NCI-H446 (cell line): ENCODE results near the gene MED12L.

Experiments used
- DNase-seq, 2 experiments: peaks; one replicate each; lab custom pipeline; 2025; lab: John Stamatoyannopoulos, UW

The MED12L gene

DNA sequence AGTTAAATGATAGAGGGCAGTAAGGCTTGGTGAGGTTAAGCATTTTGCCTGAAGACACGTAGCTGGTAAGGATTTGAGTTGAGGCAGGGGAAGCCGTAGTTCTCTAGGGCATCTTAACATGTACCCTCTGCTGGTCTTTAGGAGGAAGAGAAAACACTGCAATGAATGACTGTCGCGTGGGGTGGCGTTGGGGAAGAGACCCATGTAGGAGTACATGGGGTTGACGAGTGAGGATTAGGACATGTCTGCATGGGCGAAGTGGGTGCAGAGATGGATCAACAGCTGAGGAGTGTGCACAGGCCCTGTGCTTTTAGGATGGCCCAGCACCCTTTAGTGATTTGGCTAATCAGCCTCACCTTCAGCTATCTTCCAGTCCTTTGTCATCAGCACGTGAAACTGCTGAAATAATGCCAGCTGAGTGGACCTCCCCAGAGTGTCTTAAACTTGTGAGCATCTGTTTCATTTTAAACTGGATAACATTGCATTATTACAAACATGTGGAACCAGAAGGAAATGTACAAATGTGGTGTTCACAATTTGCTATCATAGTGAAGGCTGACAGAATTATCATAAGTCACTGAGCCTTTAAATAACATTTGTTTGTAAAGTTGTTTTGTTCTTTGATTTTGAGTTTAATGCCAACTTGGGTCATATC, 177.5 kb downstream of the MED12L start:
- DNase-seq, result no peak

DNA sequence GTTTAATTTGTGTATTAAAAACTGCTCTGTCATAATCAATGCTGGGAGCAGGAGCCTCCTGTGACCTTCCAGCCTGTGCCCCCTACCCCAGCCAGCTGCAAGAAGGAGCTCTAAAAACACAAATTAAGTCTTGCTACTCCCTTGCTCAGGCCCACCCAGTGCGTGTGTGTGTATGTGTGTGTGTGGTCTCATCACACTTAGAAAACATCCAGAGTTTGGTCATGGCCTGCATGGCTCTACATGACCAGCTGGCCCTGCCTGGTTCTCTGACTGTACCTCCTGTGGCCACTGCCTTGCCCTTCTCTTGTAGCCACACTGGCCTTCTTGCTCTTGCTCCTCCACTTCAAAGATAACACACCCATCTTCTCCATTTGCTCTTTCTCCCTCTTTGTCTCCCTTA, 179.1 kb downstream of the MED12L start:
- no peak for DNase-seq

DNA sequence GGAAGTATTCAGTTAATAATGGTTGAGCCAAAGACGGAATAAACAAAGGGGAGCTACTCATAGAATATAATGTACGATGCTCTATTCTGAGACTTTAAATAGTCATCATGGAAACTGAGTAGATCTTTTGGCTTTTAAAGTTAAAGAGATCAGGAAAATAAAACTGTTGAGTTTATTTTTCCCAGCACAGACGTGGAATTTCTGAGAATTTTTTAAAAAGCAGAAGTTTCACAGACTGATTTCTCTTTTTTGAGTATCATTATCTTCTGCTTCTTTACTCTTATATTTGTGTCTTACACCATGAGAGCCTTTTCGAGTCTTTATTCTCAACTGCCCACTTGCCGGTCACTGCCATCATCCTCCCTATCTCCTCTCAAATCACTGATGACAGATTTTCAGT, 179.7 kb downstream of the MED12L start:
- DNase-seq, result no peak

GRCh38 chr3:151265866-151266265, 180.4 kb downstream of the MED12L start:
- DNase-seq, result no peak

DNA sequence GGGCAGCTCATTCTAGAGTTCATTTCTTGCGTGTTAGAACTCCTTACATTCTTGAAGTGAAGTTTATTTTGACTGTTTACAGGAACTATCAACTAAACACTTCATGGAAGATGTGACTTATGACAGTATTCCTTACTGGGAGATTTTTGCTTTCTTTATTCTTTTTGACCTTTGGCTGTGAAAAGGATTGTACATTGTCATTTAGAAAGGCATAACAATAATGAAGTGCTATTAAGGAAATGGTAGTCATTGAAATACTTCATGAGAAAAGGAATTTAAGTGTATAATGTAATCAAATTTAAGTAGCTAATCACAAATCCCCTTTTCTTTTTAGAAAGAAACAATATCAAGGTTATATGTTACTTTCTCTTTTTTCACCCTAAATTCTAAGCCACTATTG, 181.6 kb downstream of the MED12L start:
- DNase-seq, result no peak

- no peak for DNase-seq
Observed at GRCh38 chr3:151268267-151269235, 183.1 kb downstream of the MED12L start.

DNA sequence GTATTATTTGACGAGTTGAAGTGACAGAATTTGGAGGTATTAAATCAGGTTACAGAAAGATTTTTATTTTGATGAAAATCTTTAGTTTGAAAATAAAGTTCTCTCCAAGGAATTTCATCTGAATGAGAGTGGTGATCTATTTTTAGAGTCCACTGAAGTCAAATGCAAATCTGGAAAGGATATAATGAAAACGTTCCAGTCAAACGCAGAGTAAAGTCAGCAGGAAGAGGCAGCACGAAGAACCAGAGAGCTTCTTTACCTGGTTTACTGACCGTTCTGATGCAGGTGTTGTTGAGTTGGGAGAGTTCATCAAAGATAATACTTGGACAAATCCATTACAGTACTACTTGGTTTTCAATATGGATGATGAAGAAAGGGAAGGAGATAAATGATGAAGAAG, 184.2 kb downstream of the MED12L start:
- no peak for DNase-seq

GRCh38 chr3:151275091-151275490, 189.6 kb downstream of the MED12L start:
- DNase-seq, result peak in 1 of 2 experiments; percentile 14

DNA sequence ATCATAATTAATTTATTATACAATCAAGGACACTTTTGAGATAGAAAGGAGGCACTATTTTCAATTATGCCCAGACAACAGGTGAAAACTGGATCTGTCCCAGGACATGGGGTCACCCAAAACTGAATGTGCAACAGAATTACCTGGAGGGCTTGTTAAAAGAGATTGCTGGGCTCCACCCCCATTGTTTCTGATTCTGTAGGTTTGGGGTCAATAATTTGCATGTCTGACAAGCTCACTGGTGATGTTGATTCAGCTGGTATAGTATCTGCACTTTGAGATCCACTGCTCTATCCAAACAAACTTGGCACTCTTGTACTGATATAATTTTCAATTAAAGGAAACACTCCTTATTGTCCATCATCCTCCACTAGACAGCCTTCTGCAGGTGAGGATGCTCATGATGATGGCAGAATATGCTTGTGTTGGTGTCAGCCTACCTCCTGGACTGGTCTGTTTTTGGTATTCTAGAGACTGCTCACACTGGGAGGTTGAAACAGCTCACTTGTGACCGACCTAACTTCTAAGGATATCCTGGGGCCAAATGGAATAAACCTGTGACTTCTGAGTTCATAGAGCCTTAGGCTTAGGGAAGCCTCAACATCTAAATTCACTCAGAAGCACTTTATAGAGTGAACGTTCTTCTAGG, 190.7 kb downstream of the MED12L start:
- no peak for DNase-seq

DNA sequence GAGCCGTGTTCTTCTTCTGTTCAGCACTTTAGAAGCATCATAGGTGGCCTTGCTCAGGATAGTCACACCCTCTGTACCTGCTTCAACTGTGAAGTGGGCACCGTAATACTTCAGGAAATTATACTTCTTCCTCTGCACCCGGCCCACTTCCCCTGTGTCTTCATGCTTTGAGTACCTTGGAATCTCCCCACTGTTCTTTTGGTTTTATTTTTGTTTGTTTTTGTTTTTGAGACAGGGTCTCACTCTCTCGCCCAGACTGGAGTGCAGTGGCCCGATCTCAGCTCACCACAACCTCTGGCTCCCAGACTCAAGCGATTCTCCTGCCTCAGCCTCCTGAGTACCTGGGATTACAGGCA, 191.2 kb downstream of the MED12L start:
- DNase-seq, result no peak

- no peak for DNase-seq
Observed at GRCh38 chr3:151278230-151278629, 192.8 kb downstream of the MED12L start, which contains the start of gene P2RY14. Gene P2RY14 (minus strand): TSS chr3:151278542. CDS start chr3:151214316, 64,226 bp downstream.

DNA sequence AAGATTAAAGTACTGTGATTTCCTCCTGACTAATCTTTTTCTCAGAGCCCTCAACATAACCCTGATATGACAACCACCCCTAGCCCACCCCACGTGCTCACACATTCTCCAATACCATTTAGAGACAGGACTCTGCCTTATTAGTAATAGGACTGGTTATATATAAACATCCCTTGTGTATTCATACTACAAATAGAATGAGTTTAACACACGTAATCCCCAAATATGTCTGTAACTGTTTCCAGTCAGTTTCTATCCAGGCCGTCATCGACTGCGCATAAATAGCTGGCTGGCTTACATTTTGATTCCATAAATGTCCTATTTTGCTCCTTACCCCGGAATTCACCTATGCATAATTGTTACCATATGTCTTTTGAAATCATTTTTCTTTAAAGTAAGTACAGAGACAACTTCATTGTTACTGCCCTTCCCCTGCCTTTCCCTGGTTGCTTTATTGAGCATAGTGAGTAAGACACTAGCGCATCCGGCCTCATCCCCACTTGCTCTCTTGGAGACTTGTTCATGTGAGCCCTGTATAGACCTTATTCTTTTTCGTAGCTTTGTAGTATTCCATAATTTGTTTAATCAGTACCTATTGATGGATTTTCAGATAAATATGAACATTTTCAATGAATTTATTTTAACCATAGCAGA, 196.3 kb downstream of the MED12L start:
- DNase-seq, result no peak

DNA sequence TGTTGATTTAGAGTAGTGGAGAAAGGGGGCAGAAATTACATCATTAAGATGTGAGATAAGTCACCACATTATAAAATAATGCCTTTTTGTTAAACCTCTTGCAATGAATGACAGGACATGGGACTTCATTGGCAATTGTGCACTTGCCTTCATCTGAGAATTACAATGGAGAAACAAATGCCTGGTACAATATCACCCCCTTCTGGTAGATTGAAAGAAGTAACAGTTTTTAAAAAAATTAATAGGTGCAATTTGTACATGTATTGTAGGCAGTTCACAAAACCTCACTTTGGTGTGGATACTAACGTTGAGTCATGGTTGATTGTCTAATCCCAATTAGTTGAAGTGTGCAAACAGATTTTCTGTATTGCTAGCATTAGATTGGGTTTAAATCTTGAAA, 197.5 kb downstream of the MED12L start:
- DNase-seq, result peak; percentile 13 to 62

DNA sequence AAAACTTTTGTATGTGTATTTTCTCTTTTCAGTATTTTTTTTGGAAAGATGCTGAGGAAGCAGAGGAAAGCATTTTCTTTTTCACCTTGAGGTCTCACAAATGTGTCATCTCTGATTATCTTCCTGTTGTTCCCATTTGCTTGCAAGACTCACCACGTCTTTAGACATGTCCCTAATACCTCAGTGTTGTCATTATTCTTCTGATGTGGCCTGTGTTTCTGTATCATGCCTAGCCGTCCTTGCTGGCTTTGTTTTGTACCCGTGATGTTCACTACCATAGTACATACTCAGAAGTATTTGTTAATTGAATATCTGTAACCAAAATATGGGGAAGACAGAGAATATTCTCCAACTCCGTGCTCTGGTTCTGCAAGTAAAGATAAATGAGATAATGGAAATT, 197.9 kb downstream of the MED12L start:
- DNase-seq, result no peak

- DNase-seq, result no peak
Observed at GRCh38 chr3:151283907-151284461, 198.5 kb downstream of the MED12L start.

- DNase-seq, result no peak
Observed at GRCh38 chr3:151285940-151286339, 200.5 kb downstream of the MED12L start.

GRCh38 chr3:151289445-151289844, 204.0 kb downstream of the MED12L start:
- no peak for DNase-seq

DNA sequence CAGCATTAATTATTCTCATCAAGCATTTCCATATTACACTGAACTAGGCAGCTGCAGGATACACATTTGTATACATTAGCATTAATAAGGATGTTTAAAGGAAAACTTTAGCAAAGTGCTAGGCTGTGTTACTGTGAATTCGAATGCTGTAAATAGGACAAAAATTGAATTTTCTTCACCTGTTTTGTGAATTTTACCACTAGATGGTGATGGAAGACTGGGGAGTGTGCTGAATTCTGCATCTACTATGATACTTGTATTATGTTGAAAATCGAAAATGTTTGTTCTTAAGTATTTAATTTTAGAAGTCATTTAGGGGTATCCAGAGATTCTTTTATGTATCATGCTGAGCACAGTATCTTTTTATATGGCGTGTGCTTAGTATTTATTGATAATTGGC, 205.2 kb downstream of the MED12L start:
- DNase-seq, result no peak

GRCh38 chr3:151293127-151293526, 207.7 kb downstream of the MED12L start:
- no peak for DNase-seq

DNA sequence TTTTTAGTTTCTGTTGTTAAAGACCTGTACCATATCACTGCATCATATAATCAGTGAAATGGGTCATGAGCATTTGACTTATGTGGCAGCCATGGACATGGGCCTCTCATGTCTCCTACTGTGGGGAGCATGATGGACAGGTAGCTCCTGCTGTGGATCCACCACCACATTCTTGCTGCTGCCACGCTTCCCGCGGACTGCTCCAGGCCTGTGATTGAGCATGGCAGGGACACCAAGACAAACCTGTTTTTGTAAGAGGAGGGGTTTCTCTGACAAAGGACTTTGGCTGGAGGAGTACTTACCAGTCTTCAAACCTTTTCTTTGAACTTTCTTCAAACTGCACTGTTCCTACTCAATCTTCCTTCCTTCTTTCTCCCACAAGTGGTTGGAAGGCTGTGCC, 210.8 kb downstream of the MED12L start:
- no peak for DNase-seq

GRCh38 chr3:151297429-151297828, 212.0 kb downstream of the MED12L start:
- DNase-seq, result no peak

GRCh38 chr3:151299006-151299405, 213.5 kb downstream of the MED12L start:
- DNase-seq, result no peak
